Tibial nerve (tissue), 4 donors: ENCODE measurements around the gene RGS3.

Experiments
- CTCF ChIP-seq, 5 experiments: fragments of 200-600 bp in 3 of 5; fragments of 450-650 bp in 2 of 5; sonication (generic) in 3 of 5; IDR thresholded peaks; one replicate each; pipeline ENCODE4 v1.5.1; 2016 to 2019; ENCODE audit warnings: antibody characterized with exemption in 5 of 5, mild to moderate bottlenecking in 3 of 5, moderate library complexity in 2 of 5
- EP300 ChIP-seq, 2 donors: sonication (generic); formaldehyde crosslinking; IDR thresholded peaks; one replicate each; pipeline ENCODE4 v1.6.1; 2017; ENCODE audit warnings: antibody characterized with exemption in 2 of 2, mild to moderate bottlenecking in 1 of 2
- POLR2A ChIP-seq, 2 donors: fragments of 450-650 bp; IDR thresholded peaks; one replicate each; pipeline ENCODE4 v1.6.1; 2017; ENCODE audit warnings: antibody characterized with exemption in 2 of 2, mild to moderate bottlenecking in 2 of 2, moderate library complexity in 2 of 2

- TF ChIP-seq CTCF (IDR thresholded peaks at IDR 0.05) (no peak), POLR2A (IDR thresholded peaks at IDR 0.05) (no peak), EP300 (IDR thresholded peaks at IDR 0.05) (no peak)
Measured at GRCh38 chr9:113529336-113530009, 65.9 kb downstream of the RGS3 start.
